ENCODE results near the gene FOCAD.

DNA sequence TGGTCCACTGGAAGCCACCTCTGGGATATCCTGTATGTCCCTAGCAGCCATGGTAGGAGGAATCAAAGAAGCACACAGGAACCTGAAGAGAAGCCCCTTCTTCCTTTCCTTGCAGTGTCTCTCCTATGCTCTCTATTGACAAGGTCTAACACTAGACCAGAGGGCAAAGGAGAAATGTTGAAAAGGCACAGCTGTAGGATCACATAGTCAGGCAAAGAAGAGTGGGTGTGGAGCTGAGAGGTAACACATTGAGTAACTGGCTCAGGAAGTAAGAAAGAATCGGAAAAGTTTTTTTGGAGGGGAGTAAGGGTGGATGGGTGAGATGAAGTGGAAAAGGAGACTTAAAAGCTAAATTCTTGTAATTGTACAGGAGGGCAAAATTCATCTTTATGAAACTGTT lies 100.1 kb downstream of the FOCAD start:
- TF ChIP-seq, protein P1, sequence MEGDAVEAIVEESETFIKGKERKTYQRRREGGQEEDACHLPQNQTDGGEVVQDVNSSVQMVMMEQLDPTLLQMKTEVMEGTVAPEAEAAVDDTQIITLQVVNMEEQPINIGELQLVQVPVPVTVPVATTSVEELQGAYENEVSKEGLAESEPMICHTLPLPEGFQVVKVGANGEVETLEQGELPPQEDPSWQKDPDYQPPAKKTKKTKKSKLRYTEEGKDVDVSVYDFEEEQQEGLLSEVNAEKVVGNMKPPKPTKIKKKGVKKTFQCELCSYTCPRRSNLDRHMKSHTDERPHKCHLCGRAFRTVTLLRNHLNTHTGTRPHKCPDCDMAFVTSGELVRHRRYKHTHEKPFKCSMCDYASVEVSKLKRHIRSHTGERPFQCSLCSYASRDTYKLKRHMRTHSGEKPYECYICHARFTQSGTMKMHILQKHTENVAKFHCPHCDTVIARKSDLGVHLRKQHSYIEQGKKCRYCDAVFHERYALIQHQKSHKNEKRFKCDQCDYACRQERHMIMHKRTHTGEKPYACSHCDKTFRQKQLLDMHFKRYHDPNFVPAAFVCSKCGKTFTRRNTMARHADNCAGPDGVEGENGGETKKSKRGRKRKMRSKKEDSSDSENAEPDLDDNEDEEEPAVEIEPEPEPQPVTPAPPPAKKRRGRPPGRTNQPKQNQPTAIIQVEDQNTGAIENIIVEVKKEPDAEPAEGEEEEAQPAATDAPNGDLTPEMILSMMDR (IDR thresholded peaks at IDR 0.05): no peak
- TF ChIP-seq POLR2AphosphoS5 (IDR thresholded peaks at IDR 0.05) (no peak), POLR2A (IDR thresholded peaks at IDR 0.05) (no peak)

All from stomach (tissue), 4 donors.